SK-N-SH treated with all-trans-retinoic acid at 6 μM for 48 hours (cell line): ENCODE data around the gene BRAP.
"Not testable (repeated sequence)": the region's sequence is repeated elsewhere in the genome, so short reads cannot be mapped to it uniquely, and the experiment has no call there.

Experiments used
- ARNTL ChIP-seq: fragments of 450-650 bp; formaldehyde crosslinking; IDR thresholded peaks from 2 replicates; pipeline ENCODE4 v1.5.0; 2020; ENCODE audit warnings: low read depth, mild to moderate bottlenecking, moderate library complexity, borderline replicate concordance
- ESRRG ChIP-seq: fragments of 250-450 bp; sonication (Bioruptor Pico); IDR thresholded peaks from 2 replicates; pipeline ENCODE4 v1.6.1; 2021; ENCODE audit warnings: mild to moderate bottlenecking
- GLIS3 ChIP-seq: fragments of 250-450 bp; sonication (Bioruptor Pico); IDR thresholded peaks from 2 replicates; pipeline ENCODE4 v1.5.0; 2020; ENCODE audit warnings: mild to moderate bottlenecking, moderate library complexity
- ISL1 ChIP-seq: fragments of 250-450 bp; sonication (Bioruptor Pico); IDR thresholded peaks from 2 replicates; pipeline ENCODE4 v2.1.2; 2022; ENCODE audit warnings: mild to moderate bottlenecking, moderate library complexity
- OSR1 ChIP-seq: fragments of 250-450 bp; sonication (Bioruptor Pico); IDR thresholded peaks from 2 replicates; pipeline ENCODE4 v1.8.0; 2022; ENCODE audit warnings: moderate library complexity, mild to moderate bottlenecking, inconsistent platforms
- RARB ChIP-seq: fragments of 250-450 bp; sonication (Bioruptor Pico); IDR thresholded peaks from 2 replicates; pipeline ENCODE4 v1.8.0; 2021; ENCODE audit warnings: mild to moderate bottlenecking, moderate library complexity
- SNAI2 ChIP-seq: fragments of 250-450 bp; sonication (Bioruptor Pico); IDR thresholded peaks from 2 replicates; pipeline ENCODE4 v1.5.0; 2020; ENCODE audit warnings: mild to moderate bottlenecking, moderate library complexity
- ZFP3 ChIP-seq: fragments of 250-450 bp; sonication (Bioruptor Pico); IDR thresholded peaks from 2 replicates; pipeline ENCODE4 v1.5.0; 2020; ENCODE audit warnings: mild to moderate bottlenecking, moderate library complexity
- TF ChIP-seq, protein P1 (sequence below): fragments of 250-450 bp; sonication (Bioruptor Pico); IDR thresholded peaks from 2 replicates; pipeline ENCODE4 v1.5.1; 2021; ENCODE audit warnings: mild to moderate bottlenecking, moderate library complexity
- TF ChIP-seq, protein P2 (sequence below): fragments of 250-450 bp; sonication (Bioruptor Pico); IDR thresholded peaks from 2 replicates; pipeline ENCODE4 v1.8.0; 2021; ENCODE audit warnings: low read depth, mild to moderate bottlenecking, moderate library complexity, borderline replicate concordance

DNA sequence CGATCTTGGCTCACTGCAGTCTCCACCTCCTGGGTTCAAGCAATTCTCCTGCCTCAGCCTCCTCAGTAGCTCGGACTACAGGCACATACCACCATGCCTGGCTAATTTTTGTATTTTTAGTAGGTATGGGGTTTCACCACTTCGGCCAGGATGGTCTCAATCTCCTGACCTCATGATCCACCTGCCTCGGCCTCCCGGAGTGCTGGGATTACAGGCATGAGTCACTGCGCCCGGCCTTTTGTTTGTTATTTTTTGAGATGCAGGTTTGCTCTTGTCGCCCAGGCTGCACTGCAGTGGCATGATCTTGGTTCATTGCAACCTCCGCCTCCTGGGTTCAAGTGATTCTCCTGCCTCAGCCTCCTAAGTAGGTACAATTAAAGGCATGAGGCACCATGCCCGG is 33.6 kb upstream of the BRAP start:
- TF ChIP-seq ARNTL (CRISPR knock-in tag); ESRRG (CRISPR knock-in tag); ZFP3; ISL1; GLIS3 (CRISPR knock-in tag); SNAI2 (CRISPR knock-in tag); OSR1 (CRISPR knock-in tag); RARB: not testable (repeated sequence)
- TF ChIP-seq, protein P1, sequence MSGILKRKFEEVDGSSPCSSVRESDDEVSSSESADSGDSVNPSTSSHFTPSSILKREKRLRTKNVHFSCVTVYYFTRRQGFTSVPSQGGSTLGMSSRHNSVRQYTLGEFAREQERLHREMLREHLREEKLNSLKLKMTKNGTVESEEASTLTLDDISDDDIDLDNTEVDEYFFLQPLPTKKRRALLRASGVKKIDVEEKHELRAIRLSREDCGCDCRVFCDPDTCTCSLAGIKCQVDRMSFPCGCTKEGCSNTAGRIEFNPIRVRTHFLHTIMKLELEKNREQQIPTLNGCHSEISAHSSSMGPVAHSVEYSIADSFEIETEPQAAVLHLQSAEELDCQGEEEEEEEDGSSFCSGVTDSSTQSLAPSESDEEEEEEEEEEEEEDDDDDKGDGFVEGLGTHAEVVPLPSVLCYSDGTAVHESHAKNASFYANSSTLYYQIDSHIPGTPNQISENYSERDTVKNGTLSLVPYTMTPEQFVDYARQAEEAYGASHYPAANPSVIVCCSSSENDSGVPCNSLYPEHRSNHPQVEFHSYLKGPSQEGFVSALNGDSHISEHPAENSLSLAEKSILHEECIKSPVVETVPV (CRISPR knock-in tag): not testable (repeated sequence)
- TF ChIP-seq, protein P2, sequence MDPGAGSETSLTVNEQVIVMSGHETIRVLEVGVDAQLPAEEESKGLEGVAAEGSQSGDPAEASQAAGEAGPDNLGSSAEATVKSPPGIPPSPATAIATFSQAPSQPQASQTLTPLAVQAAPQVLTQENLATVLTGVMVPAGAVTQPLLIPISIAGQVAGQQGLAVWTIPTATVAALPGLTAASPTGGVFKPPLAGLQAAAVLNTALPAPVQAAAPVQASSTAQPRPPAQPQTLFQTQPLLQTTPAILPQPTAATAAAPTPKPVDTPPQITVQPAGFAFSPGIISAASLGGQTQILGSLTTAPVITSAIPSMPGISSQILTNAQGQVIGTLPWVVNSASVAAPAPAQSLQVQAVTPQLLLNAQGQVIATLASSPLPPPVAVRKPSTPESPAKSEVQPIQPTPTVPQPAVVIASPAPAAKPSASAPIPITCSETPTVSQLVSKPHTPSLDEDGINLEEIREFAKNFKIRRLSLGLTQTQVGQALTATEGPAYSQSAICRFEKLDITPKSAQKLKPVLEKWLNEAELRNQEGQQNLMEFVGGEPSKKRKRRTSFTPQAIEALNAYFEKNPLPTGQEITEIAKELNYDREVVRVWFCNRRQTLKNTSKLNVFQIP (CRISPR knock-in tag): not testable (repeated sequence)
